GM21723 (cell line): ENCODE data around the gene ARID1A.

Experiments
- ATAC-seq: cut with Tn5 transposase; IDR thresholded peaks from one replicate; pipeline ENCODE4 v1.9.1; 2021; ENCODE audit warnings: mild to moderate bottlenecking, moderate library complexity; ENCODE audit not compliant: unreplicated experiment

Gene ARID1A

GRCh38 chr1:26727476-26727875 is 31.7 kb downstream of the ARID1A start:
- ATAC-seq = no peak

GRCh38 chr1:26728645-26729044 is 32.8 kb downstream of the ARID1A start:
- ATAC-seq = no peak

GRCh38 chr1:26729633-26730032 is 33.8 kb downstream of the ARID1A start:
- no peak for ATAC-seq

- no peak for ATAC-seq
These were observed 34.9 kb downstream of the ARID1A start for GRCh38 chr1:26730695-26731094.

- ATAC-seq = no peak
These were observed 35.6 kb downstream of the ARID1A start for GRCh38 chr1:26731233-26731902.

- no peak for ATAC-seq
These were observed 37.6 kb downstream of the ARID1A start for GRCh38 chr1:26733392-26733791.

- ATAC-seq = no peak
These were observed 38.2 kb downstream of the ARID1A start for GRCh38 chr1:26733982-26734381.

- no peak for ATAC-seq
These were observed 38.8 kb downstream of the ARID1A start for GRCh38 chr1:26734501-26735058.

GRCh38 chr1:26739329-26739914 is 43.6 kb downstream of the ARID1A start:
- ATAC-seq = no peak

- no peak for ATAC-seq
These were observed 44.3 kb downstream of the ARID1A start for GRCh38 chr1:26740023-26740634.

GRCh38 chr1:26740952-26741351 is 45.1 kb downstream of the ARID1A start:
- ATAC-seq = no peak

- ATAC-seq = no peak
These were observed 47.7 kb downstream of the ARID1A start for GRCh38 chr1:26743426-26744059.

- peak; percentile 92 for ATAC-seq
These were observed 48.5 kb downstream of the ARID1A start for GRCh38 chr1:26744075-26744959.

GRCh38 chr1:26745191-26745590 is 49.4 kb downstream of the ARID1A start:
- no peak for ATAC-seq

- no peak for ATAC-seq
These were observed 51.2 kb downstream of the ARID1A start for GRCh38 chr1:26747048-26747447.

- no peak for ATAC-seq
These were observed 52.5 kb downstream of the ARID1A start for GRCh38 chr1:26748351-26748750.

GRCh38 chr1:26749458-26749857 is 53.6 kb downstream of the ARID1A start:
- ATAC-seq = no peak

- no peak for ATAC-seq
These were observed 54.6 kb downstream of the ARID1A start for GRCh38 chr1:26750428-26750827.

- no peak for ATAC-seq
These were observed 56.7 kb downstream of the ARID1A start for GRCh38 chr1:26752519-26752918.

- no peak for ATAC-seq
These were observed 58.5 kb downstream of the ARID1A start for GRCh38 chr1:26754086-26754874.
